Measurements from ENCODE around the gene SDC1.
A peak's percentile ranks its signal among the peaks of the same experiment; 100 is the strongest.

Gene SDC1

GRCh38 chr2:20192781-20193180 lies 32.1 kb downstream of the SDC1 start:
- Histone ChIP-seq H3K27me3 (ENCODE audit: control insufficient read depth, insufficient read depth, low read length) (no peaks in the 10 kb centered on the region), H3K36me3 (ENCODE audit: insufficient read depth, low read length) (no peaks in the 10 kb centered on the region), H3K4me2 (ENCODE audit: low read length) (no peak overlapping the region), H3K4me3 (ENCODE audit: low read length) (no peak overlapping the region), H3K4me1 (ENCODE audit: control insufficient read depth, insufficient read depth, low read length) (no peaks in the 10 kb centered on the region), H3K9ac (ENCODE audit: low read depth, low read length) (no peak overlapping the region), H3K9me3 (replicated peaks; ENCODE audit: low read length) (no peaks in the 10 kb centered on the region)

DNA sequence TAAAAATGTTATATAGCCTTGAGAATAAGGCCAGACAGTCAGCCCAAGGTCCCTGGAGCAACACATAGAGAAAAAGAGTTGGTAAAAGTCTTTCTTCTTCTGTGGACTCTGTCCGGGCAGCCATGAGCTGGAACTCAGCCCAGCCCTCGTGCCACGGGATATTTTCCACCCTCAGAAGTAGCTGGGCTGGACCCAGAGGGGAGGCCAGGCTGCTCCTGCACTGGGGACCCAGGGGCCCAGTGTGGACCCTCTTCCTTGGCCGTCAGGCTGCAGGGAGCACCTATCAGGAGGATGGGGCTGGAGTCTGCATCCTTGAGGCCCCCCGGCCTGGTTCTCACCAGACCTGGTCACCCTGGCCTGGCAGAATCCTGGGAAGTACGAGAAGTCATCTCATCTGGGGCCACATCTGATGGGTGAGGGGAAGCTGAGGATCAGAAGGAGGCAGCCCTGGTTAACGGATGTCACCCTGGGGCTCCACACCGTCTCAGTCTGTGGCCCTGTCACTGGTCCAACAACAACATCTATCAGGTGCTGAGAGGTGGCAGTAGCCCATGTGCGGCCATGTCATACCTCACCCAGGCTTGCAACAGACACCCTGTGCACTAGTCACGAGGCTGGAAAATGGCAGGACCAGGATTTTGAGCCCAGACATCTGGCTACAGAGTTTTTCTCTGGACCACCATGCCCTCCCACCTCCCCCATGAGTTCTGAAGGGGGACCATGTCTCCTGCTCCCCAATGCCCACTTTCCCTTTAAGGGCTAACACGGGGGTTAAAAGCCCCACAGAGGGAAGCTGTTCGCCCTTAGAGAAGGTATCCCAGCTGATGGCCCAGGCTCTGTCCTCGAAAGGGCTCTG lies 33.0 kb downstream of the SDC1 start:
- Histone ChIP-seq H3K4me1 (ENCODE audit: control insufficient read depth, insufficient read depth, low read length) (no peaks in the 10 kb centered on the region), H3K27me3 (ENCODE audit: control insufficient read depth, insufficient read depth, low read length) (no peaks in the 10 kb centered on the region), H3K36me3 (ENCODE audit: insufficient read depth, low read length) (no peaks in the 10 kb centered on the region), H3K4me3 (ENCODE audit: low read length) (no peak overlapping the region), H3K9ac (ENCODE audit: low read depth, low read length) (no peak overlapping the region), H3K4me2 (ENCODE audit: low read length) (no peak overlapping the region), H3K9me3 (replicated peaks; ENCODE audit: low read length) (no peaks in the 10 kb centered on the region)

- Histone ChIP-seq H3K4me3 (ENCODE audit: low read length) (no peak overlapping the region), H3K9ac (ENCODE audit: low read depth, low read length) (no peak overlapping the region), H3K27me3 (ENCODE audit: control insufficient read depth, insufficient read depth, low read length) (no peaks in the 10 kb centered on the region), H3K4me1 (ENCODE audit: control insufficient read depth, insufficient read depth, low read length) (peaks cover 6% of the 10 kb centered on the region), H3K4me2 (ENCODE audit: low read length) (no peak overlapping the region), H3K36me3 (ENCODE audit: insufficient read depth, low read length) (no peaks in the 10 kb centered on the region), H3K9me3 (replicated peaks; ENCODE audit: low read length) (no peaks in the 10 kb centered on the region)
These were observed 33.8 kb downstream of the SDC1 start for GRCh38 chr2:20190876-20191713.

GRCh38 chr2:20190170-20190569 lies 34.8 kb downstream of the SDC1 start:
- H3K9ac ChIP-seq (ENCODE audit: low read depth, low read length), result no peak overlapping the region
- no peaks in the 10 kb centered on the region for H3K27me3 ChIP-seq (ENCODE audit: control insufficient read depth, insufficient read depth, low read length)
- H3K36me3 ChIP-seq (ENCODE audit: insufficient read depth, low read length), result no peaks in the 10 kb centered on the region
- no peak overlapping the region for H3K4me3 ChIP-seq (ENCODE audit: low read length)
- H3K9me3 ChIP-seq (replicated peaks; ENCODE audit: low read length), result no peaks in the 10 kb centered on the region
- no peak overlapping the region for H3K4me2 ChIP-seq (ENCODE audit: low read length)
- H3K4me1 ChIP-seq (ENCODE audit: control insufficient read depth, insufficient read depth, low read length), result peaks cover 16% of the 10 kb centered on the region

DNA sequence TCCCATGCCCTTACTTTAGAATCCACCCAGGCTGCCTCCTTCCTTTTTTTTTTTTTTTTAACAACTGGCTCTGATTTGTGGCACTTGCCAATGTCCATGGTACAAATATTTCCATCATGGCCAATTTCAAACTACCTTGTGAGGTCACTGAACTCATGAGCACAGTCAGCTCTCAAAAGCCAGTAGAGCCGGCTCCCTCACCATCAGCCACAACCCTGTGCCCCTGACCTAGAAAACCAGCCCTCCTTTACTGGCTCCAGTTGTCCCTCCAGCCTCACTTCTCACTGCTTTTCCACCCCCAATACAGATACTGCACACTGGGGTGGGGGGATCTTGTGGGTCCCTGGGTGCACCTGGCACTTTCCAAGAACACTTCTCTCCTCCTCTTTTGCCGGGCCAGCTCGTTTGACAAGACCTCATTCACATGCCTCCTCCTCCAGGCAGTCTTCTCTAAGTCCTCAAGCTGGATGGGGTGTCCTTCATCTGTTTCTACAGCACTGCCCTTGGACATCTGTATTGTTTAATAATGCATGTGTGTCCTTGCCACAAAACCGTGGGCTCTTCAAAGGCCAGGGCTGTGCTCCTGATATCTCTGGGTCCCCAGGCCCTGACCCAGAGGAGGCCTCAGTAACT lies 35.5 kb downstream of the SDC1 start:
- Histone ChIP-seq H3K4me3 (ENCODE audit: low read length) (no peak overlapping the region), H3K9me3 (replicated peaks; ENCODE audit: low read length) (no peaks in the 10 kb centered on the region), H3K9ac (ENCODE audit: low read depth, low read length) (no peak overlapping the region), H3K36me3 (ENCODE audit: insufficient read depth, low read length) (no peaks in the 10 kb centered on the region), H3K4me1 (ENCODE audit: control insufficient read depth, insufficient read depth, low read length) (peaks cover 23% of the 10 kb centered on the region), H3K27me3 (ENCODE audit: control insufficient read depth, insufficient read depth, low read length) (no peaks in the 10 kb centered on the region), H3K4me2 (ENCODE audit: low read length) (no peak overlapping the region)

GRCh38 chr2:20188851-20189250 lies 36.1 kb downstream of the SDC1 start:
- Histone ChIP-seq H3K4me3 (ENCODE audit: low read length) (no peak overlapping the region), H3K4me2 (ENCODE audit: low read length) (no peak overlapping the region), H3K9me3 (replicated peaks; ENCODE audit: low read length) (no peaks in the 10 kb centered on the region), H3K27me3 (ENCODE audit: control insufficient read depth, insufficient read depth, low read length) (no peaks in the 10 kb centered on the region), H3K9ac (ENCODE audit: low read depth, low read length) (no peak overlapping the region), H3K4me1 (ENCODE audit: control insufficient read depth, insufficient read depth, low read length) (peaks cover 29% of the 10 kb centered on the region), H3K36me3 (ENCODE audit: insufficient read depth, low read length) (no peaks in the 10 kb centered on the region)

DNA sequence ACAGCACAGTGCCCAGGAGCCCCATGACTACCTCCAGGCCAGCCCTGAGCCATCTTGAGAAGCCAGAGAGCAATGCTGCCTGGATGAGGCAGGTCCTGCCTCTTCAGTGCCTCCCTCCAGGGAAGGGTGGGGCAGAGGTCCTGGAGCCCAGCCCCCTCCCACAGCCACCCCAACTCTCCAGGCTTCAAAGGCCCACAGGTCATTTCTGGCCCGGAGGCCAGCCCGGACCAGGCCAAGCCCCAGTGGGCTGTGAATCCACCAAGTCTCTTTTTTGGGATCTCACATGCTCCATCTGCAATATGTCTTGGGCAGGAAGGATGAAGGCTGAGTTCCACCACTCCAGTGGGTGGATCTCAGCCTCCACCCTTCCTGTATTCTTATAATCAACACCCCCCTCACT lies 36.7 kb downstream of the SDC1 start:
- H3K9me3 ChIP-seq (replicated peaks; ENCODE audit: low read length), result no peaks in the 10 kb centered on the region
- H3K27me3 ChIP-seq (ENCODE audit: control insufficient read depth, insufficient read depth, low read length), result no peaks in the 10 kb centered on the region
- H3K36me3 ChIP-seq (ENCODE audit: insufficient read depth, low read length), result no peaks in the 10 kb centered on the region
- no peak overlapping the region for H3K4me2 ChIP-seq (ENCODE audit: low read length)
- no peak overlapping the region for H3K4me3 ChIP-seq (ENCODE audit: low read length)
- no peak overlapping the region for H3K9ac ChIP-seq (ENCODE audit: low read depth, low read length)
- peaks cover 32% of the 10 kb centered on the region for H3K4me1 ChIP-seq (ENCODE audit: control insufficient read depth, insufficient read depth, low read length)

DNA sequence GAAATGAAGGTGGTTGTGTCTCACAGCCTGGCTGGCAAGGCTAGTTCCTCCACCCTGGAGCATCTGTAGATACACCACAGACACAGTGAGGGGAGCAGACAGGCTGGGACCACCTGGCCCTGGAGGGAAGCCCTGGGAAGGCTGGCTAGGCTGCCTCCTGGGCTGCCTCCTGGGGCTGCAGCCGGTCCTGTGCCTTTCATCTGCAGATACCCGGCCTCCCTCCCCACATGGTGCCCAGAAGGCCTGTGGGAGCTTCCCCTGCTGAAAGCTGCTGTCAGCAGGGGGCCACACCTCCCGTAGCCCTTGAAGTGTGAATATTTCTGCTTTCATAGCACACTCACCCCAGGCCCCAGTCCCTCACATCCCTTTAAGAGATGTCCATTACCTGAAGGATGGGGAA lies 37.6 kb downstream of the SDC1 start:
- no peaks in the 10 kb centered on the region for H3K36me3 ChIP-seq (ENCODE audit: insufficient read depth, low read length)
- no peaks in the 10 kb centered on the region for H3K9me3 ChIP-seq (replicated peaks; ENCODE audit: low read length)
- no peak overlapping the region for H3K4me2 ChIP-seq (ENCODE audit: low read length)
- H3K27me3 ChIP-seq (ENCODE audit: control insufficient read depth, insufficient read depth, low read length), result no peaks in the 10 kb centered on the region
- H3K4me1 ChIP-seq (ENCODE audit: control insufficient read depth, insufficient read depth, low read length), result peaks cover 40% of the 10 kb centered on the region
- H3K4me3 ChIP-seq (ENCODE audit: low read length), result no peak overlapping the region
- H3K9ac ChIP-seq (ENCODE audit: low read depth, low read length), result no peak overlapping the region

DNA sequence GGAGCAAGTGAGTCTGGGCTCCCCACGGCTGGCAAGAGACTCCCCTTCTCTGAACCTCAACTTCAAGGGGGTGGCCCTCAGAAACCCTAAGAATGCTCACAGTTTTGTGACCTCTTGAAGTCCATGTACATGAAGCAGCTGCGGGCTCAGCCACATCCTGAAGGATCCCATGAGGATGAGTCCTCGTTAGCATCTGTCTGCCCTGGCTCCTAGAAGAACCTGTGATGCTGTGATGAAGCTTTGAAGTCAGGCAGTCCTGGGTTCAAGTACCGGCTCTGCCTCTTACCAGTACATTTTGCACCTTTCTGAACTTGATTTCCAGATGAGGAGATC lies 38.1 kb downstream of the SDC1 start:
- no peak overlapping the region for H3K4me2 ChIP-seq (ENCODE audit: low read length)
- peaks cover 44% of the 10 kb centered on the region for H3K4me1 ChIP-seq (ENCODE audit: control insufficient read depth, insufficient read depth, low read length)
- no peak overlapping the region for H3K4me3 ChIP-seq (ENCODE audit: low read length)
- H3K27me3 ChIP-seq (ENCODE audit: control insufficient read depth, insufficient read depth, low read length), result no peaks in the 10 kb centered on the region
- H3K36me3 ChIP-seq (ENCODE audit: insufficient read depth, low read length), result no peaks in the 10 kb centered on the region
- H3K9ac ChIP-seq (ENCODE audit: low read depth, low read length), result peak overlapping the region; percentile 50
- no peaks in the 10 kb centered on the region for H3K9me3 ChIP-seq (replicated peaks; ENCODE audit: low read length)

DNA sequence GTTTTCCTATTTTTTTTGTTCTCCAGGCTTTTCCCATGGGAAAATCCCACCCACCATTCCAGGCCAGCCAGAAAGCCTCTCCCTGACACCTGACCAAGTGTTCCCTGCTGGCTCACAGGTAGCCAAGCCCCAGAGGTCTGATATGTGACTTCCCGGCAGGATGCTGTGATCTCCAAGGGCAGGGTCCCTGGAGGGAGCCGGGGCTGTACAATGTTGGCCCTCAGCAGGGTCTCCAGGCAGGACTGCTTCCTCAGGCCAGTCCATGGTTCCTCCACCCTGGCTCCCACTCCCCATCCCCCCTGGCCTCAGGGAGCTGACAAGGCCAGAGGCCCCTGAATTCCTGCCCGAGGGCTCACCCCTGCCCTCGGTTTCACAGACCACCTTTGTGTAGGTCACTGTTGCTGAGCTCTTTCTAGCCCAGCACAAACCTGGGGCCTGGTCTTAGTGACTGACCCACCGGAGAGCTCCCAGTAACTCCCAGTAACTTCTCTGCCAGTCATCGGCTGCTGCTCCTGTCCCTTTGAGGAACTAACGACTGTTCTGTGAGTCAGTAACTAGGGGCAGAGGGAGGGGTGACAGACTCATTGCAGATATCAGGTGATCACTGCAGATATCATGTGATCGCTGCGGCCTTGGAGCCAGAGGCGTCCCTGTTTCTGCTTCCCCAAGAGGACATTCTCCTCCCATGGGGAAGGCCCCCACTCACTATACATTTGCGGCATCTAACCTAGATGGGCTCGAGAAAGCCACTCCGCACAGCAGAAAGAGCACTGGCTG lies 38.7 kb downstream of the SDC1 start:
- H3K4me2 ChIP-seq (ENCODE audit: low read length), result peak overlapping the region; percentile 27
- H3K36me3 ChIP-seq (ENCODE audit: insufficient read depth, low read length), result no peaks in the 10 kb centered on the region
- H3K9ac ChIP-seq (ENCODE audit: low read depth, low read length), result peak overlapping the region; percentile 50
- peaks cover 44% of the 10 kb centered on the region for H3K4me1 ChIP-seq (ENCODE audit: control insufficient read depth, insufficient read depth, low read length)
- no peak overlapping the region for H3K4me3 ChIP-seq (ENCODE audit: low read length)
- no peaks in the 10 kb centered on the region for H3K9me3 ChIP-seq (replicated peaks; ENCODE audit: low read length)
- no peaks in the 10 kb centered on the region for H3K27me3 ChIP-seq (ENCODE audit: control insufficient read depth, insufficient read depth, low read length)

Data from skeletal muscle satellite cell (primary cell).